Uterus (tissue), 4 donors: ENCODE measurements around the gene LMOD1. TPM values are rescaled to one million over a fixed set of nuclear protein-coding genes. Genes with fewer than 3 reads are reported as not detected.

ENCODE experiments used
- DNase-seq, 2 donors: peaks; one replicate each; pipeline ENCODE4 v3.0.0-alpha.2; 2019 to 2020
- H3K27ac ChIP-seq, 2 donors: fragments of 200-600 bp; sonication (generic); 1 replicate in 1 of 2; 2 replicates in 1 of 2; pipeline ENCODE4 v1.5.1; 2016 to 2018
- H3K27me3 ChIP-seq, 2 donors: fragments of 200-600 bp; sonication (generic); one replicate each; pipeline ENCODE4 v1.5.1; 2018 to 2019; ENCODE audit warnings: control low read depth in 1 of 2
- H3K36me3 ChIP-seq, 2 donors: fragments of 200-600 bp; sonication (generic); one replicate each; pipeline ENCODE4 v1.5.1; 2019; ENCODE audit warnings: control low read depth in 1 of 2
- H3K4me1 ChIP-seq, 2 donors: fragments of 200-600 bp; sonication (generic); one replicate each; pipeline ENCODE4 v1.5.1; 2018 to 2019; ENCODE audit warnings: control low read depth in 1 of 2
- H3K4me3 ChIP-seq, 2 donors: fragments of 200-600 bp; sonication (generic); 1 replicate in 1 of 2; 2 replicates in 1 of 2; pipeline ENCODE4 v1.5.1; 2018 to 2019; ENCODE audit warnings: mild to moderate bottlenecking in 1 of 2
- H3K9me3 ChIP-seq, 2 donors: fragments of 200-600 bp; sonication (generic); one replicate each; pipeline ENCODE4 v1.5.1; 2019; ENCODE audit warnings: control low read depth in 1 of 2
- CTCF ChIP-seq, 4 experiments: fragments of 200-600 bp in 2 of 4; fragments of 450-650 bp in 2 of 4; sonication (generic) in 2 of 4; IDR thresholded peaks; one replicate each; pipeline ENCODE4 v1.5.1; 2016 to 2019; ENCODE audit warnings: antibody characterized with exemption in 4 of 4, mild to moderate bottlenecking in 2 of 4, moderate library complexity in 1 of 4
- POLR2A ChIP-seq, 2 donors: fragments of 450-650 bp; IDR thresholded peaks; one replicate each; pipeline ENCODE4 v1.6.1; 2016; ENCODE audit warnings: antibody characterized with exemption in 2 of 2, mild to moderate bottlenecking in 1 of 2, moderate library complexity in 1 of 2
- intact Hi-C: fragments of 100-400 bp; cut with DNase I; formaldehyde crosslinking; loops from one replicate; pipeline ENCODE4 v1.15.1; 2023; ENCODE audit warnings: low total_unique reads
- total RNA-seq, 4 donors: library from RNA; depleted of rRNA in 3 of 4; stranded (reverse); fragments of >200 nt in 3 of 4; gene quantifications; one replicate each; pipeline versions ENCODE4 v1.1.0 to v1.2.4, GENCODE V29; 2014 to 2023
- donor health status: DM: yes; HTN: yes; CAD: no.

The LMOD1 gene
- total RNA-seq, 4 donors from 2014 or later, result 38.9 to 377 (median 147) TPM

GRCh38 chr1:201883266-201883665 is 63.1 kb downstream of the LMOD1 start:
- peak in 1 of 2 donors; percentile 11 for DNase-seq
- TF ChIP-seq POLR2A (IDR thresholded peaks at IDR 0.05), result no peak
- TF ChIP-seq CTCF (IDR thresholded peaks at IDR 0.05), result no peak
- Histone ChIP-seq H3K27me3 (no peaks in the 10 kb centered on the region), H3K4me1 (no peaks in the 10 kb centered on the region), H3K36me3 (no peaks in the 10 kb centered on the region), H3K4me3 (no peak overlapping the region), H3K27ac (no peak overlapping the region), H3K9me3 (no peaks in the 10 kb centered on the region)
- intact Hi-C loops, result no loop called here

DNA sequence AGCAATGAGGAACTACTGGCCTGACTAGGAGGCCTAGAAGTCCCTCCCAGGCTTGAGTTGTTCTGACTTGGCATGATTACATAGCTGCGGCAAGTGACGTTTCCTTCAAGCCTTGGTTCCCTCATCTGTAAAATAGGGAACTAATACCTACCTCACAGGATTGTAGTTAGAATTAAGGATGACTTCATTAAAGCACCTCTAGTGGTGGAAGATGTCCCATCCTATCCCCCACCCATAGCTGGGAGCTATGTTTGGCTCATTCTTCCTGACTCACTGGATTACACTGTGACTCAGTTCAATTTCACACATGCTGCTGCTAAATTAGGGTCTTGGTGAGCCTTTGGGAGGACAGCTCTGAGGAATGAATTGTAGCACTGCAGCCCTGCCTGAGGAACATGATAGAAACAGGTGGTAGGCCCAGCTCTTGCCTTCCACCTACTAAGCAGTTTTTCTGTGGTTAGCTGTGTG is 63.6 kb downstream of the LMOD1 start:
- DNase-seq, result peak in 1 of 2 donors; percentile 25
- intact Hi-C loops, result no loop called here
- no peak overlapping the region for H3K4me3 ChIP-seq
- no peaks in the 10 kb centered on the region for H3K9me3 ChIP-seq
- H3K27me3 ChIP-seq, result no peaks in the 10 kb centered on the region
- no peaks in the 10 kb centered on the region for H3K4me1 ChIP-seq
- H3K36me3 ChIP-seq, result no peaks in the 10 kb centered on the region
- TF ChIP-seq CTCF (IDR thresholded peaks at IDR 0.05) (no peak), POLR2A (IDR thresholded peaks at IDR 0.05) (no peak)
- no peak overlapping the region for H3K27ac ChIP-seq

- no peak for TF ChIP-seq POLR2A (IDR thresholded peaks at IDR 0.05)
- TF ChIP-seq CTCF (IDR thresholded peaks at IDR 0.05), result no peak
- Histone ChIP-seq H3K36me3 (no peaks in the 10 kb centered on the region), H3K27me3 (no peaks in the 10 kb centered on the region), H3K4me3 (no peak overlapping the region), H3K27ac (no peak overlapping the region), H3K4me1 (no peaks in the 10 kb centered on the region), H3K9me3 (no peaks in the 10 kb centered on the region)
- no peak for DNase-seq
- intact Hi-C loops, result no loop called here
Observed at GRCh38 chr1:201881617-201882016, 64.7 kb downstream of the LMOD1 start.

DNA sequence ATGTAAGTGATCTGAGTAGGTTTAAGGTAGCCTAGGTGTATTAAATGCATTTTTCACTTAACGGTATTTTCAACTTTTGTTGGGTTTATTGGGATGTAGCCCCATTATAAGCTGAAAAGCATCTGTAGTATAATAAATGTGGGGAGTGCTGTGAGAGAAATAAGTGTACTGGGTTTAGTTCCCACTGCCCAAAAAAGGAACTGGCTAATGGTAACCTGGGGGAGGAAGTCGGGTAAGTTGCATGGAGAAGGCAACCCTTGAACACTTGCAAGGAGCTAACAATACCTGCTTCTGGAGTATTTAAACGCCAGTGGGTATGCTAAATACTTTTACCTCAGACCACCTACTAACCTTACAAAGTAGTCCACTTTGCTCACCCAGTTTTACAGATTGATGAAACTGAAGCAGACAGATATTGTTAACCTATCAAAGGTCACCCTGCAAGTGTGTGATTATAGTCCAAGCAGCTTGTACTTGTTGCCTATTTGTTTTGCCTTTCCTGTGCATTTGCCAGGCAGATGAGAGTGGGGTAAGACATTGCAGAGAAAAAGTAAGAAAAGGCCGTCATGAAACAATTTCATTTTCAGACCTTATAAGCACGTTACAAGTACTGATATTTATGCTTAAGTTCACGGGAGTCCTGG is 65.3 kb downstream of the LMOD1 start:
- no peak overlapping the region for H3K27ac ChIP-seq
- no peak overlapping the region for H3K4me3 ChIP-seq
- TF ChIP-seq CTCF (IDR thresholded peaks at IDR 0.05) (no peak), POLR2A (IDR thresholded peaks at IDR 0.05) (no peak)
- no peaks in the 10 kb centered on the region for H3K27me3 ChIP-seq
- no peak for DNase-seq
- intact Hi-C loops, result no loop called here
- H3K9me3 ChIP-seq, result no peaks in the 10 kb centered on the region
- no peaks in the 10 kb centered on the region for H3K36me3 ChIP-seq
- H3K4me1 ChIP-seq, result no peaks in the 10 kb centered on the region

GRCh38 chr1:201877877-201878401 is 68.4 kb downstream of the LMOD1 start:
- intact Hi-C loops, result loop anchor here (5.0 kb wide), 1 partner anchor 94 kb away; no protein-coding TSS in a partner anchor
- Histone ChIP-seq H3K4me1 (no peaks in the 10 kb centered on the region), H3K9me3 (no peaks in the 10 kb centered on the region), H3K4me3 (no peak overlapping the region), H3K27ac (peak overlapping the region; percentile 1 to 35), H3K27me3 (no peaks in the 10 kb centered on the region), H3K36me3 (no peaks in the 10 kb centered on the region)
- peak in 1 of 2 donors; percentile 40 for DNase-seq
- peak; percentile 64 to 76 (median 72) for TF ChIP-seq CTCF (IDR thresholded peaks at IDR 0.05)
- TF ChIP-seq POLR2A (IDR thresholded peaks at IDR 0.05), result no peak
